GM19238 (cell line): ENCODE results near the gene MSANTD2.

Experiments
- DNase-seq: peaks from one replicate; pipeline ENCODE4 v3.0.0; 2011; ENCODE audit warnings: low spot score; ENCODE audit not compliant: insufficient read length

MSANTD2 gene

DNA sequence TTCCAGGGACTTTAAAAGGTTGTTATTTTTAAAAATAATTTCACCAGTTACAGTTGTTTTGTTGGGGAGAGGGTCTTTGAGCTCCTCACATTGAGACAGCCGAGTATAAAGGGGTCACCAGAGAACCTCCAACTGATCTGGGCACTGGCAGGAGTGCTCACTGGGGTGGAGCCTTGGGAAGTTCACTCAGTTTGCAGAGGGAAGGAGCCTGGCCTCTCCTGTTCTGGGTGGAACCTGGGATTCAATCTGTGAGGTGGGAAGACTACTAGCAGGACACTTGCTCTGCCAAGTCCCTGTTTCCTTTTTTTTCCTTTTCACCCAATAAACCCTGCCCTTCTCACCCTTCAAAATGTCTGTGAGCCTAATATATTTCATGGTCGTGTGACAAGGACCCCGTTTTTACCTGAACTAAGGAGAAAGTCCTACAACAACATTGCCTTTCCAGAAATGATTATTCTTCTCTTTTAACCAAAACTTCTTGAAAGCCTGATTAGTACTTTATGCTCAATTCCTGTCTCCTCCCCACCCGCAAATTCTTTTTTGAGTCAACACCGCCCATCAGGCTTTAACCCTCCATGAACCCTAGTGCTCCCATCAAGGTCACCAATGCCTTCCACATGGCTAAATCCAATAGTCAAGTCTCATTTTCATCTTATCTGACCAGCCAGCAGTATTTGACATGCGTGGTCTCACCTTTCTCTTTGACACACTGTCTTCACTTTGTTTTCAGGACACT, 22.0 kb upstream of the MSANTD2 start:
- no peak for DNase-seq

DNA sequence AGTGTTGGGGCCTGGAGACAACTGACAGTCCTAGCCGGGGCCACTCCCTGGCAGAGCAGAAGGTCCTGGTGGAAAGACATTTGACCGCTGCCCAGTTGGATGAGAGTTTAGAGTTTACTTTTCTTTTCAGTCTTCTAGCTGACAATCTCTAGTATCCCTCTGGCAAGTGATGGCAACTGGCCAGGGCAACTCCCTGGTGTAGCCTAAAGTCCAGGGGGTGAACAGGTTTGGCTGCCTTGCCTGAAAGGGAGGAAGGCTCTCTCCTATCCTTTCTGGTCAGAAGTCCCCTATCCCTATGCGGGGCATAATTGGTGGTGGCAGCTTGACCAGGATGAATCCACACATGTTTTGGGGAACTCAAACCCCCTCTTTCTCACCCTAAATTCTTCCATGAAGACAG, 16.8 kb upstream of the MSANTD2 start:
- no peak for DNase-seq

DNA sequence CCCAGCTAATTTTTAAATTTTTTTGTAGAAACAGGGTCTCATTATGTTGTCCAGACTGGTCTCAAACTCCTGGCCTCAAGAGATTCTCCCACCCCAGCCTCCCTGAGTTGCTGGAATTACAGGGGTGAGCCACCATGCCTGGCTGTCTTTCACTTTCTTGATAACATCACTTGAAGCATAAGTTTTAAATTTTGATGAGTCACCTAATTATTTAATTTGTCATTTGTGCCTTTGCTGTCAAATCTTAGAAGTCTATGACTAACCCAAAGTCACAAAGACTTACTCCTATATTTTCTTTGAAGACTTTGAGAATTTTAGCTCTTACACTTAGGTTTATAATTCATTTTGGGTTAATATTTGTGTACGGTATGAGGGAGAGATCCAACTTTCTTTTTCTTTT, 14.5 kb upstream of the MSANTD2 start:
- DNase-seq, result no peak

DNA sequence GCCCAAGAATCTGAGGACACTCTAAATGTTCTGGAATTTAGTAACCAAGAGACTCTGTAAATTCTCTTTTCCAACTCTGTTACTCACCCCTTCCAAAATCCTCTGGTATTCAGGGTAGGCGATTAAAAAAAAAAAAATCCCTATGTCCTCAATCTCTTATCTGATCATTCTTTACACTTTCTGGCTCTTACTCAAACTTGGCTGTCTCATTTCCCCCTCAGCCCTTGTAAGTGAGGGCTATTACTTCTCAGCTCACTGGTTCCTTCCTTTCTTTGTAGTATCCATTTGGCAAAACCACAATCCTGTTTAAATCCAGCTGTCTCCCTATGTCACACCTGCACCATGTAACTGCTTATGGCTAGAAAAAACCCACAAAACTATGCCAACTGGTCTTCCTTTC, 12.7 kb upstream of the MSANTD2 start:
- no peak for DNase-seq

DNA sequence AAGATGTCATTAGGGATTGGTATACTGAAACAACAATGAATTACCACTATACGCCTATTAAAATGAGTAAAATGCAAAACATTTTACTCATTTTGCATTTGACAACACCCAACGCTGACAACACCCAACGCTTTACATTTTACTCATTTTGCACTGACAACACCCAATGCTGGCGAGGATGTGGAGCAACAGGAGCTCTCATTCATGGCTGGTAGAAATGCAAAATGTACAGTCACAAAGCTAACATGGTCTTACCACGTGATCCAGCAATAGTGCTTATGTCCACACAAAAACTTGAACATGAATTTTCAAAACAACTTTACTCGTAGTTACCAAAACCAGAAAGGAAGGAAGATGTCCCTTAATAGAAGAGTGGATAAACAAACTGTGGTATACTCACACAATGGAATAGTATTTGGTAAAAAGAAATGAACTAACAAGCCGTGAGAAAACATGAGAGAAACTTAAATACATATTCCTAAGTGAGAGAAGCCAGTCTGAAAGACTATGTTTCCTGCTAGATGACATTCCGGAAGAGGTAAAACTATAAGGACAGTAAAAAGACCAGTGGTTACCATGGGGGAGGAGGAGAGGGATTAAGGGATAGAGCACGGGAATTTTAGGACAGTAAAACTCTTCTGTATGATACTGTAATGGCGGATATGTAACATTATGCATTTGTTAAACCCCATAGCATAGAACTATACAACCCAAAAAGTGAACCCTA, 11.4 kb upstream of the MSANTD2 start:
- DNase-seq, result no peak

DNA sequence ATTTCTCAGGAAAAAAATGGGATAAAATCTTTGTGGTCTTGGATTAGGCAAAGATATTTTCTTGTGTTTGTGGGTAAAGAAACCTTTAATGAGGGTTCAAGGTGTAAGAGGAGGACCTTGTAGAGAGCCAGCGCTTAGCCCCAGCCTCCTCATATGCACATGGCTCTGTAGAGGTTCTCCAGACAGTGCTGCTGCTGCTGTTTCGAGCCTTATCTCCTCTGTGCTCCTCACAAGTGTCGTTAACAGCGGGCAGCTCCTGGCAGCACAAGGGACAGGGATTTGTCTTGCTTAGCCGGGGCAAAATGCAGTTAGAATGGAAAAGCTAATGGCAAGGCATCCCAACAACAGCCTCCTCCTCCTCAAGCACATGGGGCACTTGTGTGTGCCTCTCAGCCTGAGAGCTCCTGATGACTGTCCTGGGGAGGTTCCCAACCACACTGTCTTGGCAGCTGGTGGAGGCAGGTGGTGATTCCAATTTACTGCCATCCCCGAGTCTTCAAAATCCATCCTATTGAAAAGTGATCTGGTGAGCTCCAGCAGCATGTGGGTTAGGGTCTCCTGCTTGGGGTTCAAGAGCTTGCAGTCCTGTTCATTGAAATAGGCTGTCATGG, 7.6 kb upstream of the MSANTD2 start:
- DNase-seq, result no peak

DNA sequence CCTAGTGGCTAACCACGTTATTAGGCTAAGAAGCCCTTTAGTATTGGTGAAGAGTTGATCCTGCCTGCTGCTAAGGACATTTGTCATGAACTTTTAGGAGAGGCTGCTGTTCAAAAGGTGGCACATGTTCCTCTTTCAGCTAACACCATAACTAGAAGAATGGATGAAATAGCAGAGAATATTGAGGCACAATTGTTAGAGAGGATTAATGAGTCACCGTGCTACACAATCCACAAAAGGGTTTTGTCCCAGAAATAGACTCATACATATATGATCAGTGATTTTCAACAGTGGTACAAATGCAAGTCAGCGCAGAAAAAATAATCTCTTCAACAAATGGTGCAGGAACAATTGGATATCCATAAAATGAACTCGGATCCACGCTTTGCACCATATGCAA, 7.0 kb upstream of the MSANTD2 start:
- no peak for DNase-seq

DNA sequence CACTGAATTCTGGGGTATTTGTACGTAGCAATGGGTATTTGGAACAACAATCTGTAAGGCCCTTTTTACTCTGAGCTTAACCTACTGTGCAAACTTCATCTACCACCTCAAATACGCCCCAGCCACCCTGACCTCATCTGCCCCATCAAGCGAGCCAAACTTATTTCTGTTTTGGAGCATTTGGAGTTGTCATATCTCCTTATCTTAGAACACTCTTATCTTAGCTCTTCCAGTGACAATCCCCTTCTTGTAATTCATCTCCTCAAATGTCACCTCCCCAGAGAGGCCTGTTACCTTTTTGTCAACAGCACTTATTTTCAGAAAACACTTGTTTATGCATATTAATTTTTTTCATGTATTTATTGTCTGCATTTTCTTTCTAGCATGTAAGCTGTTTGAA, 4.7 kb upstream of the MSANTD2 start:
- no peak for DNase-seq

DNA sequence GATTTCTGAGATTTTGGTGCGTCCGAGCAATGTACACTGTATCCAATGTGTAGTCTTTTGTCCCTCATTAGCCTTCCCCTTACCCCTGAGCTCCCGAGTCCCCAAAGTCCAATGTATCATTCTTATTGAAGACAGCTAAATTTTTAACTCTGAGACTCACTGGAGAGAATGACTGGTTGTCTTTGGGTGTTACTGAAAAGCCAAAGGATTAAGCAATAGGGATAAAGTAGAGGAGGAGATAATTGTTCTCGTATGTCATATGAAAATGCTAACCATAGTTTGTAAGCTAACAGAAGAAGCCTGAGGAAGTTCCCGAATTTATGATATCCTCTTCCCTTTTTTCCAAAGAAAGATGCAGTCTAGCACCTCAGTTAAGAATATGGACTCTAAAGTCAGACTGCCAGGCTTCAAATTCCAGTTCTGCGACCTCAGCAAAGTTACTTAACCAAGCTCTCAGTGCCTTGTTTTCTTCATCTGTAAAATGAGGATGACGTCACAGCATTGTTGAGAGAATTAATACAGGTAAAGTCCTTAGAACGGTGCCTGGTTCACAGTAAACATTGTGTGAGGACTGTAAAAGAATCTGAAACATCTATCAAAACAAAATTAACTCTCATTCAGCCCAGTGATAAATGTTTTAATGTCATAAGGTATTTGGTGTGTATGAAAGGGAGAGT, 1.6 kb upstream of the MSANTD2 start:
- DNase-seq, result no peak

DNA sequence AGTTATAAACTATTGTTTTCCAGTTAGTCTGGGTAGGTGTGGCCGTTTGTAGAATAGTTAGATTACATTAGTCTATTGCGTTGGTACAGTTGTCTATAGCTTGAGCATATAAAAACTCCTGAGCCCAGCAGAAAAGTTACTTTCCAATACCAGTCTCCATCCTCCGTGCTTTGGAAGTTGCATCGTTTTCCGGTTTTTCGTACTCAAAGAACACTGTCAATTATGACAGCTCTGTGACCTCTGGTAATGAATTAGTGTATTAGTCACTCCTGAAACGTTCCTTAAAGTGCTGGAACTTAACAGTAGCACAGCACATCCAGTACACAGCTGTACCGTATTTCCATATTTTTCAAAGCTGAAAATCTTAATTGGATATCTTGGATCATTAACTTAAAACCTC, 808 bp upstream of the MSANTD2 start:
- no peak for DNase-seq

DNA sequence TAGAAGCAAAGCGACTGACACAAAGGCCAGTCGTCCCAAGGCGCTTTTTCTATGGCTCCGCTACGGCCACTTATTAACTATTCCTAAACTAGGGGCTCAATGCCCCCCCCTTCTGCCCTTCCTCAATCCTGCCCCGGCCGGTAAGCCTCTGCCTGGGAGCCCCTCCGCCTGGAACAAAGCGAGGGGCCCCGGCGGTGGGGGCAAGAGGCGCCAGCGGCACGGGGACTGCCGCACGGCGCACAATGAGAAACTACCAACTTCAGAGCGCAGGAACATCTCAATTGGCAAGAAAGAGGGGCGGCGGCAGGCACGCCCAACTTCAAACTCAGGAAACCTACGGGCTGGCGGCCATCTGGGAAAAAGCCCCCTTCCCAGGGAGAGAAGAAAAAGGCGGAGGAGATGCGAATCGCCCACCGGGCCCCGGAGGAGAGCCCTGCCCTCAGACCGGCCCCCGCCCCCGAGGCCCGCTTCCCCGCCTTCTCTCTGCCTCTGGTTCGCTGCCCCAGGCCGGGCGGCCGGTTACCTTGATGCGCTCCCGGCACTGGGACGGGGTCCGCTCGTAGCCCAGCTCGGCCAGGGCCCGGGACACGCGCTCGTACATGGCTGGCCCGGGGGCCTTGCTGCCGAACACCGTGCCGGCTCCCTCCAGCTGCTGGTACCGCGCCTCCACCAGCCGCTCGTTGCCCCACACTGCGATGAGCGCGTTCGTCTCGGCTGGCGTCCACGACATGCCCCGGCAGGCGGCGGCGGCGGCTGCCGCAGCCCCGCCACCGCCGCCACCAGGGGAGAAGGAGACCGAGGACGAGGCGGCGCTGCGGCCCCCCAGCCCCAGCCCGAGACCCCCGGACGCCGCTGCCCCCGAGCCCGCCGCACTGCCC, 619 bp downstream of the MSANTD2 start:
- peak; percentile 35 for DNase-seq

DNA sequence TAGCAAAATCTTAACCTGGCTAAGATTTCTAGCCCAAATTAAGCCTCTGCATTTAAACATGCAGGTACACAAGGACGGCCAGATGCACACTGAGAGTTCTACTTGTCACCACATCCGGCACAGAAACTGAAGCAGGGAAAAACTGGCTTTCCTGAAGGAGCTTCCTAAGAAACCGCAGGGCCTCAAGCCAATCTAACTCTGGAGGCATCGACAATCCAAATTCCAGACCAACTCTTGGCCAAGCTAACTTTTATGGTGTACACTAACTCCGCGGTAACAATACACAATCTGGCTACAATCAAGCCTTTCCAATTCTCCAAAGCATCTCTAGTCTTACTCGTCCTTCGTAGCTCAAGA, 1.2 kb downstream of the MSANTD2 start:
- DNase-seq, result no peak

DNA sequence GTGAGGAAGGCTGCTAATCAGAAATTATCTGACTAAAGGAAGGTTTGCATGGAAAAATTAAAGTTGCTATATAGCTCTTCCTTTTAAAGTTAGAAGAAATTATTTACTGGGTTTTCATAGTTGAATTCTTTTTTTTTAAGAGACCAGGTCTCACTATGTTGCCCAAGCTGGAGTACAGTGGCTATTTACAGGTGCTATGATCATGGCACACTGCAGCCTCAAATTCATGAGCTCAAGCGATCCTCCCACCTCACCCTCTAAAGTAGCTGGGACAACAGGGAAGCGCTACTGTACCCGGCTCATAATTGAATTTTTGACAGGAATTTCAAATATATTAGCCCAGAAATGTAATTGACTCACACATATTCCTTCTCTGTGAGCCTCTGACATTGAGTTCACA, 3.9 kb downstream of the MSANTD2 start:
- DNase-seq, result no peak

DNA sequence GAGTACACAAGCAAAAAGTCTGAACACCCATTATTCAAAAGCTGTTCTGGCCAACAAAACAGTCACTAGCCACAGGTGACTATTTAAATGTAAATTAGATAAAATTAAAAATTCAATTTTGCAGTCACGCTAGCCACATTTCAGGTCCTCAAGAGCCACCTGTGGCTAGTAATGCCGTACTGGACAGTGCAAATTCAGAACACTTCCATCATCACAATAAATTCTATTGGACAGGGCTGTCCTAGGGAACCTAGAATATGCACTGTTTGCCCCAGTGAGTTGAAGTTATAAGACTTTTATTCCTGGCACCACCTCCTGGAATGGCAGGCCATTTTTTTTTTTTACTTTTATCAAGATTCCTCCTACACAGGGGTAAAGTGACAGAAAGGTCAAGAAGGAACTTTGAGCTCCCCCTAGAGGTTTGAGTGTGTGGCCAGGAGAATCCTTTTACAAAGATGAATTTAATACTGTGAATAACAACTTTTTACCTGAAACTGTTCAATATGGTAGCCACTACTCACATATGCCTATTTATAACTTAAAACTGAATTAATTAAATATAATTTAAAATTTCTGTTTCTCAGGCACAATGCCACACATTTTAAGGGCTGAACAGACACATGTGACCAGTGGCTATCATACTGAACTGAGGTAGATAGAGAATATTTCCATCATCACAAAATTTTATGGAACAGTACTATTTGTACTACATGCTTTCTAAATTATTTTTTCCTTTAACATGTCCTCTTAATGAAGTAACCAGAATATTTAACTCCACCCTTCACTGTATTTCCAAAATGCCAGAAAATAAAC, 6.5 kb downstream of the MSANTD2 start:
- peak; percentile 24 for DNase-seq

DNA sequence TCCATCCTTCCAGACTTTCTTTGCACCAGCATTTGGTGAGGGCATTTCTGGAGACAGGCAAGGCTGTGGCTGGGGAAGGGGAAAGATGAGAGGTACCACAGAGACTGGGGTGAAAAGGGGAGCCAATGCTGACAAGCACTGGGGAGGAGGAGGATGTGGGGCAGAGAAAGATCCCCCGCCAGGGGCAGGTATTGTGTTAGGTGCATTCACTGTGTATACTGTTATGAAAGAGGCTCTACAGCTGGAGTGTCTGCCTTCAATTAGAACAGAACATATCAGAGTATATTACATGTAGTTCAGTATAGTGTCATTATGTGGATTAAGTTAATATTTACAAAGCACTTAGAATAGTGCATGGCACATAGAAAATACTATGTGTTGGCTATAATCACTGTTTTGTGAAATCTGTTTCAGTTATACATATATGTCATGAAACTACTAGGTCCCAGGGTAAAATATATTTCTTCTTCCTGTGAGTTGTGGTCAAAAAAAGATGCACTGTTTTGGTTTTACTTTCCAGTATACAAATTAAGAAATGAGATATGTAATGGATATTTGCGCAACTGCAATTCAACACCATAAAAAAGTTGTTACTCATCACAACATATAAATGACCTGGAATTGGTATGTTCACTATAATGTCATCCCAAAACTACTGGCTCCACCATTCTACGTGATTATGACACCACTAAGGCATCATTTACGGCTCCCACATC, 8.4 kb downstream of the MSANTD2 start:
- DNase-seq, result peak; percentile 10

DNA sequence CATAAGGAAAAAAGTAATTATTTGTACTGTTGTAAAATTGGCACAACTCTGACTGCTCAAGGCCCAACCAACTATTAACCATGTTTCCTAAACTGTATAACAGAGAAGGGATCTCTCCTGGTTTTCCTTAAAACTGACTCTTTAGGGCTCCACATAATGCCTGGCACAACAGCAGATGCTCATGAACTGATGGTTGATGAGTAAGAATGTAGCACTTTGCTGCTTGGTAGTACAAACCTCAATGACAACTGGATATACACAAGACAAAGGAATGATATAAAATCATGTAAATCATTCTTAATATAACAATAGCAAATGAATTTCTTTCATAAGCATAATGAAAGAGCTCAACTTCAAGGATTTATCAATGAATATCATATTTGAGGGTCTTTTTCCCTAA, 11.7 kb downstream of the MSANTD2 start:
- no peak for DNase-seq

DNA sequence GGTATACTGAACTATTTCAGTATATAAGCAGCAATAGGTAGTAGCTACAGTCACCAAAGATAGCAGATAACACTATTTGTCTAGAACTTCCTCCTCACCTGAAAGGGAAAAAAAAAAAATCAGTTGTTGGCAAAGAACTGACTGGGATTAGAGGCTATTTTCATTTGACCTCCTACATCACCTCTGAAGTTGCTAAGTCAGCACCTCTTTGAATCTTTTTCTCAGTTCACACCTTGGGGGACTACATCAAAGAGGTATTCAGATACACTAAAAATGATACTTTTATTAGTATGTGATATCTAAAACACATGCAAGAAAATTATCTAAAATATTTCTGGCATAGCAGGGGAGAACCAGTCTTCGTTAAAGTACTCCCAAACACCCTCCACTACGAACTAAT, 16.2 kb downstream of the MSANTD2 start:
- no peak for DNase-seq

DNA sequence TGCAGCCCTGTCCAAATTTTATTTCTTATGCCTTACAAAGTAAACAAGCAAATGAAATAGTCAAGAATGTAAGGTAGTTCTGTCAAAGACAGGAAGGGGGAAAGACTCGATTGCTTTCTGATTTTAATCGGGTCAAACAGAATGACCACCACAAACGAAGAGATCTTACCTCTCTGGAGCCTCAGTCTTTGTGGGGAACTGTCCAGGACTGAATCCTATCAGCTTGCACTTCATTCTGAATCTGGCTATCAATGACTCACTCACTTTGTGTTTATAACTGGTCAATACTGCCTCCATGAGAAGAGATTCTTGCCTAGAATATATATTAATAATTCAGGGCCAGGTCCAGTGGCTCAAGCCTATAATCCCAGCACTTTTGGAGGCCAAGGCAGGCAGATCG, 17.2 kb downstream of the MSANTD2 start:
- no peak for DNase-seq

DNA sequence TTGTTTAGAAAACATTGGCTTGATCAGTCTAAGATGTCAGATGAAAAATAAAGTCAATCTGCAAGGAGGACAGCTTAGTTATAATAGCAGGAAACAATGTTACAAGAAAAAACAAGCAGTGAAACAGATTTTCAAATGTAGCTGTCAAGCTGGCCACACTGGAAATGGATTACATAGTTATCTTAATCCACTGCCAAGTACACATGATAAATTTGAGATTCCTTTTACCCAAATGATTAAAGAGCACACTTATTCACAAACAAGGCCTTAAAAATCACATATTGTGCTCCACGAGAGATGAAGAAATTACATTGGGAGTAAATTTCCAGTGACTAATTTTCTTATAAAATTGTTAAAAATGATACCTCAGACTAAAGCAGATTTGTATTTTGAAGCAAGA, 20.6 kb downstream of the MSANTD2 start:
- DNase-seq, result no peak

DNA sequence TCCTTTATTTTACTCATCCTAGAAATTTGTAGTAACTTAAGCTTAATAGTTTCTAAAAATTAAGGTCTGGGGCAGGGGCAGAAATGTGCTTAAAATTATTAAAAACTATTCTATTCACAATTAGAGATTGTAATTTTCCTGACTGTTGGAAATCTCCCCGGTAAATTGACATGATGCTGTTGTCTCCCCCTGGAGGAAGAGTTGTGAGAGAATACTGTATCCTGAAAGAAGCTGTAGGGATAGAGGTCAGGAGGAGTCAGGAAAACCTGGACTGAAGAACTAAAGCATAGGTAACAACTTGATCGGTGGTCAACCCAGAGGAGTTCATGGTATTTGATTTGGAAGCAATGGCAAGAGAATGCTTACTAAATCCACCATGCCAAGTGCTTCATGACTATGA, 21.9 kb downstream of the MSANTD2 start:
- no peak for DNase-seq
